Measurements from ENCODE around the gene COL11A2.

The COL11A2 gene

GRCh38 chr6:33190504-33191107, 1.7 kb downstream of the COL11A2 start:
- Histone ChIP-seq H3K9me3 (ENCODE audit: insufficient read depth, low read length, severe bottlenecking) (no peaks in the 10 kb centered on the region), H3K9ac (ENCODE audit: low read depth, low read length) (no peak overlapping the region), H3K27ac (ENCODE audit: low read length) (no peak overlapping the region), H3K79me2 (ENCODE audit: insufficient read depth, low read length) (no peaks in the 10 kb centered on the region), H3K36me3 (ENCODE audit: insufficient read depth, low read length) (peaks cover 19% of the 10 kb centered on the region), H3K4me3 (ENCODE audit: low read depth in 1 of 2, low read length in 2 of 2) (no peak overlapping the region), H3K4me1 (ENCODE audit: insufficient read depth, low read length) (no peaks in the 10 kb centered on the region), H3K4me2 (ENCODE audit: insufficient read depth, low read length) (no peak overlapping the region), H3K27me3 (ENCODE audit: insufficient read depth, low read length, poor library complexity) (no peaks in the 10 kb centered on the region), H2AFZ (ENCODE audit: low read depth, low read length) (no peak overlapping the region), H4K20me1 (ENCODE audit: insufficient read depth, low read length) (peaks cover 16% of the 10 kb centered on the region; the same call in 1 of the 2 replicates)
- ATAC-seq (ENCODE audit: insufficient read depth, low read depth) (no peak), DNase-seq (no peak)
- TF ChIP-seq EZH2 (IDR thresholded peaks at IDR 0.05; ENCODE audit: borderline replicate concordance, low read depth, low read length, severe bottlenecking) (no peak), CTCF (IDR thresholded peaks at IDR 0.05; ENCODE audit: borderline replicate concordance, extremely low read depth, low read length, poor library complexity, severe bottlenecking) (no peak)

GRCh38 chr6:33189625-33190448, 2.4 kb downstream of the COL11A2 start:
- no peak overlapping the region for H2AFZ ChIP-seq (ENCODE audit: low read depth, low read length)
- no peak overlapping the region for H3K27ac ChIP-seq (ENCODE audit: low read length)
- no peaks in the 10 kb centered on the region for H3K79me2 ChIP-seq (ENCODE audit: insufficient read depth, low read length)
- no peaks in the 10 kb centered on the region for H3K27me3 ChIP-seq (ENCODE audit: insufficient read depth, low read length, poor library complexity)
- H3K9me3 ChIP-seq (ENCODE audit: insufficient read depth, low read length, severe bottlenecking): no peaks in the 10 kb centered on the region
- peaks cover 10% of the 10 kb centered on the region; the same call in 1 of the 2 replicates for H4K20me1 ChIP-seq (ENCODE audit: insufficient read depth, low read length)
- no peaks in the 10 kb centered on the region for H3K4me1 ChIP-seq (ENCODE audit: insufficient read depth, low read length)
- H3K9ac ChIP-seq (ENCODE audit: low read depth, low read length): no peak overlapping the region
- H3K4me3 ChIP-seq (ENCODE audit: low read depth in 1 of 2, low read length in 2 of 2): no peak overlapping the region
- H3K4me2 ChIP-seq (ENCODE audit: insufficient read depth, low read length): no peak overlapping the region
- no peak for DNase-seq
- TF ChIP-seq CTCF (IDR thresholded peaks at IDR 0.05; ENCODE audit: borderline replicate concordance, extremely low read depth, low read length, poor library complexity, severe bottlenecking) (no peak), EZH2 (IDR thresholded peaks at IDR 0.05; ENCODE audit: borderline replicate concordance, low read depth, low read length, severe bottlenecking) (no peak)
- ATAC-seq (ENCODE audit: insufficient read depth, low read depth): no peak
- peaks cover 11% of the 10 kb centered on the region for H3K36me3 ChIP-seq (ENCODE audit: insufficient read depth, low read length)

GRCh38 chr6:33189164-33189563, 3.1 kb downstream of the COL11A2 start:
- peaks cover 4% of the 10 kb centered on the region for H3K36me3 ChIP-seq (ENCODE audit: insufficient read depth, low read length)
- H3K4me3 ChIP-seq (ENCODE audit: low read depth in 1 of 2, low read length in 2 of 2): no peak overlapping the region
- no peaks in the 10 kb centered on the region for H3K27me3 ChIP-seq (ENCODE audit: insufficient read depth, low read length, poor library complexity)
- no peaks in the 10 kb centered on the region for H3K9me3 ChIP-seq (ENCODE audit: insufficient read depth, low read length, severe bottlenecking)
- ATAC-seq (ENCODE audit: insufficient read depth, low read depth): no peak
- H3K4me1 ChIP-seq (ENCODE audit: insufficient read depth, low read length): peaks cover 2% of the 10 kb centered on the region
- no peak overlapping the region for H2AFZ ChIP-seq (ENCODE audit: low read depth, low read length)
- no peak overlapping the region for H3K4me2 ChIP-seq (ENCODE audit: insufficient read depth, low read length)
- H3K9ac ChIP-seq (ENCODE audit: low read depth, low read length): no peak overlapping the region
- TF ChIP-seq EZH2 (IDR thresholded peaks at IDR 0.05; ENCODE audit: borderline replicate concordance, low read depth, low read length, severe bottlenecking): no peak
- no peak for TF ChIP-seq CTCF (IDR thresholded peaks at IDR 0.05; ENCODE audit: borderline replicate concordance, extremely low read depth, low read length, poor library complexity, severe bottlenecking)
- 0 out of 2 replicates have a peak, but pooled peaks cover 3% of the 10 kb centered on the region for H4K20me1 ChIP-seq (ENCODE audit: insufficient read depth, low read length)
- DNase-seq: no peak
- H3K27ac ChIP-seq (ENCODE audit: low read length): no peak overlapping the region
- no peaks in the 10 kb centered on the region for H3K79me2 ChIP-seq (ENCODE audit: insufficient read depth, low read length)

All from DND-41 (cell line).